OCI-LY1 (cell line): ENCODE data around the gene RHCE.
"Not testable (repeated sequence)": the region's sequence is repeated elsewhere in the genome, so short reads cannot be mapped to it uniquely, and the experiment has no call there.

Experiments
- H2AFZ ChIP-seq: fragments of 200-600 bp; sonication (generic), shearing (Covaris generic); 2 replicates; pipeline ENCODE4 v1.6.0; 2014; ENCODE audit warnings: antibody characterized with exemption, mild to moderate bottlenecking, low read length
- H3F3A ChIP-seq: fragments of 200-600 bp; sonication (generic), shearing (Covaris generic); 2 replicates; pipeline ENCODE4 v1.6.0; 2014; ENCODE audit warnings: mild to moderate bottlenecking, antibody characterized with exemption, low read length, moderate library complexity; ENCODE audit not compliant: insufficient read depth
- H3K27ac ChIP-seq: fragments of 200-600 bp; sonication (generic); 2 replicates; pipeline ENCODE4 v1.5.1; 2014; ENCODE audit warnings: low read length, mixed run types, mild to moderate bottlenecking, low read depth; ENCODE audit not compliant: poor library complexity, severe bottlenecking
- H3K27me3 ChIP-seq: fragments of 200-600 bp; sonication (generic); 2 replicates; pipeline ENCODE4 v1.6.0; 2014; ENCODE audit warnings: antibody characterized with exemption, mild to moderate bottlenecking, low read length, moderate library complexity; ENCODE audit not compliant: insufficient read depth
- H3K36me3 ChIP-seq: fragments of 200-600 bp; sonication (generic); 2 replicates; pipeline ENCODE4 v1.6.1; 2014; ENCODE audit warnings: mild to moderate bottlenecking, antibody characterized with exemption, low read length, moderate library complexity, mixed read lengths; ENCODE audit not compliant: insufficient read depth
- H3K4me1 ChIP-seq: fragments of 200-600 bp; sonication (generic); 2 replicates; pipeline ENCODE4 v1.5.1; 2014; ENCODE audit warnings: mild to moderate bottlenecking, low read length, moderate library complexity; ENCODE audit not compliant: insufficient read depth, severe bottlenecking
- H3K4me2 ChIP-seq: fragments of 200-600 bp; sonication (generic), shearing (Covaris generic); 2 replicates; pipeline ENCODE4 v1.6.1; 2014; ENCODE audit warnings: low read length
- H3K4me3 ChIP-seq: fragments of 200-600 bp; sonication (generic); 2 replicates; pipeline ENCODE4 v1.5.1; 2014; ENCODE audit warnings: low read length, low read depth, mild to moderate bottlenecking, mixed read lengths; ENCODE audit not compliant: poor library complexity, severe bottlenecking
- H3K79me2 ChIP-seq: fragments of 200-600 bp; shearing (Covaris generic); 2 replicates; pipeline ENCODE4 v1.6.1; 2016; ENCODE audit warnings: mixed run types, low read length, mixed read lengths; ENCODE audit not compliant: insufficient read depth
- H3K9ac ChIP-seq: fragments of 200-600 bp; sonication (generic), shearing (Covaris generic); 2 replicates; pipeline ENCODE4 v1.6.1; 2014; ENCODE audit warnings: mild to moderate bottlenecking, low read length, mixed read lengths
- H3K9me2 ChIP-seq: fragments of 200-600 bp; sonication (generic), shearing (Covaris generic); 2 replicates; pipeline ENCODE4 v1.6.1; 2014; ENCODE audit warnings: low read depth, mild to moderate bottlenecking, low read length, mixed read lengths
- H3K9me3 ChIP-seq: fragments of 200-600 bp; shearing (Covaris generic); 2 replicates; pipeline ENCODE4 v1.6.1; 2014; ENCODE audit warnings: low read length, mixed read lengths
- H4K20me1 ChIP-seq: fragments of 200-600 bp; sonication (generic), shearing (Covaris generic); 2 replicates; pipeline ENCODE4 v1.6.0; 2016; ENCODE audit warnings: mild to moderate bottlenecking, low read length; ENCODE audit not compliant: insufficient read depth
- CTCF ChIP-seq: fragments of 200-600 bp; sonication (generic), shearing (Covaris generic); IDR thresholded peaks from 2 replicates; pipeline ENCODE4 v1.5.1; 2017; ENCODE audit warnings: mild to moderate bottlenecking, antibody characterized with exemption, low read length, moderate library complexity, mixed read lengths
- EZH2 ChIP-seq: fragments of 200-600 bp; sonication (generic), shearing (Covaris generic); IDR thresholded peaks from 2 replicates; pipeline ENCODE4 v1.8.0; 2017; ENCODE audit warnings: borderline replicate concordance, mixed run types, mild to moderate bottlenecking, antibody characterized with exemption, low read length, moderate library complexity, mixed read lengths

Gene RHCE

GRCh38 chr1:25398079-25398478 lies 22.5 kb downstream of the RHCE start:
- H3K4me1 ChIP-seq, H3K27me3 ChIP-seq, H3K79me2 ChIP-seq, H4K20me1 ChIP-seq, H3F3A ChIP-seq, H3K9me2 ChIP-seq, H3K9ac ChIP-seq, H3K4me2 ChIP-seq, H3K27ac ChIP-seq, H3K9me3 ChIP-seq, H2AFZ ChIP-seq, H3K4me3 ChIP-seq, H3K36me3 ChIP-seq: not testable (repeated sequence)

GRCh38 chr1:25397549-25397948 lies 23.1 kb downstream of the RHCE start:
- H3K9me2 ChIP-seq, H3K4me3 ChIP-seq, H3F3A ChIP-seq, H3K79me2 ChIP-seq, H3K4me1 ChIP-seq, H2AFZ ChIP-seq, H3K27ac ChIP-seq, H3K4me2 ChIP-seq, H4K20me1 ChIP-seq, H3K27me3 ChIP-seq, H3K36me3 ChIP-seq, H3K9ac ChIP-seq, H3K9me3 ChIP-seq: not testable (repeated sequence)

GRCh38 chr1:25392841-25393240 lies 27.8 kb downstream of the RHCE start:
- Histone ChIP-seq H3K9me2 (no peaks in the 10 kb centered on the region), H3K4me1 (no peaks in the 10 kb centered on the region), H3K36me3 (no peaks in the 10 kb centered on the region), H3K4me2 (no peak overlapping the region), H3K79me2 (no peaks in the 10 kb centered on the region), H3K27ac (no peak overlapping the region), H2AFZ (no peak overlapping the region), H3K4me3 (no peak overlapping the region), H3F3A (no peaks in the 10 kb centered on the region), H3K9me3 (no peaks in the 10 kb centered on the region), H3K27me3 (no peaks in the 10 kb centered on the region), H4K20me1 (no peaks in the 10 kb centered on the region), H3K9ac (no peak overlapping the region)
- TF ChIP-seq CTCF, result no peak
- TF ChIP-seq EZH2, result no peak

- H3K9me3 ChIP-seq, H3K4me2 ChIP-seq, H3K4me3 ChIP-seq, H4K20me1 ChIP-seq, H3K36me3 ChIP-seq, H3K9ac ChIP-seq, H3K79me2 ChIP-seq, H2AFZ ChIP-seq, H3K27ac ChIP-seq, H3K27me3 ChIP-seq, H3F3A ChIP-seq, H3K4me1 ChIP-seq, H3K9me2 ChIP-seq: not testable (repeated sequence)
These were observed 30.9 kb downstream of the RHCE start for GRCh38 chr1:25389721-25390120.

- H2AFZ ChIP-seq, H3K27ac ChIP-seq, H3K4me1 ChIP-seq, H3K4me3 ChIP-seq, H3F3A ChIP-seq, H3K4me2 ChIP-seq, H3K9me3 ChIP-seq, H3K36me3 ChIP-seq, H3K79me2 ChIP-seq, H3K9me2 ChIP-seq, H4K20me1 ChIP-seq, H3K27me3 ChIP-seq, H3K9ac ChIP-seq: not testable (repeated sequence)
These were observed 31.9 kb downstream of the RHCE start for GRCh38 chr1:25388691-25389090.

GRCh38 chr1:25387096-25387495 lies 33.5 kb downstream of the RHCE start:
- H3K9ac ChIP-seq, H3K36me3 ChIP-seq, H3F3A ChIP-seq, H3K9me3 ChIP-seq, H2AFZ ChIP-seq, H3K9me2 ChIP-seq, H3K4me1 ChIP-seq, H3K79me2 ChIP-seq, H3K27me3 ChIP-seq, H3K4me2 ChIP-seq, H3K27ac ChIP-seq, H3K4me3 ChIP-seq, H4K20me1 ChIP-seq: not testable (repeated sequence)

- not testable (repeated sequence) for H3K4me3 ChIP-seq, H3K4me1 ChIP-seq, H4K20me1 ChIP-seq, H3K27me3 ChIP-seq, H3K9me3 ChIP-seq, H3F3A ChIP-seq, H3K9me2 ChIP-seq, H2AFZ ChIP-seq, H3K79me2 ChIP-seq, H3K4me2 ChIP-seq, H3K36me3 ChIP-seq, H3K9ac ChIP-seq, H3K27ac ChIP-seq
These were observed 36.8 kb downstream of the RHCE start for GRCh38 chr1:25383875-25384274.
